HEK293 (cell line): ENCODE data around the gene STEEP1.
"Not testable (repeated sequence)": the region's sequence is repeated elsewhere in the genome, so short reads cannot be mapped to it uniquely, and the experiment has no call there.

Source experiments
- CTCF ChIA-PET: fragments of 350-600 bp; formaldehyde crosslinking; extraction: SDS; loops from one replicate; lab custom pipeline; 2021; ENCODE audit warnings: antibody characterized with exemption; lab: Yijun Ruan, JAX
- POLR2A ChIA-PET: fragments of 300-600 bp; formaldehyde crosslinking; extraction: SDS; loops from one replicate; lab custom pipeline; 2020; ENCODE audit warnings: antibody characterized with exemption, inconsistent platforms; lab: Yijun Ruan, JAX
- H3K27ac ChIP-seq: fragments of 200-500 bp; sonication (Bioruptor generic); 2 replicates; pipeline ENCODE4 v1.5.1; 2014; ENCODE audit warnings: low read depth, low read length, control low read depth, inconsistent platforms; ENCODE audit errors: extremely low read depth
- H3K36me3 ChIP-seq, 2 experiments: fragments of 200-500 bp in 1 of 2; sonication (Bioruptor generic) in 1 of 2; 1 replicate in 1 of 2; 2 replicates in 1 of 2; pipeline ENCODE4 v1.5.1; 2014 to 2017; ENCODE audit warnings: inconsistent platforms in 2 of 2, low read length in 2 of 2; ENCODE audit not compliant: control insufficient read depth in 2 of 2, insufficient read depth in 1 of 2
- H3K4me1 ChIP-seq: fragments of 200-500 bp; sonication (Bioruptor generic); 2 replicates; pipeline ENCODE4 v1.5.1; 2014; ENCODE audit warnings: mild to moderate bottlenecking, low read length, inconsistent platforms; ENCODE audit not compliant: control insufficient read depth, insufficient read depth
- H3K4me3 ChIP-seq: 2 replicates; pipeline ENCODE4 v1.5.1; 2011; ENCODE audit warnings: low read depth, mild to moderate bottlenecking, control low read depth, low read length, moderate library complexity
- H3K9me3 ChIP-seq: fragments of 200-500 bp; sonication (Bioruptor generic); 2 replicates; pipeline ENCODE4 v1.5.1; 2014; ENCODE audit warnings: low read depth, low read length, inconsistent platforms; ENCODE audit not compliant: control insufficient read depth, insufficient read depth
- GLIS2 ChIP-seq: fragments of 450-650 bp; formaldehyde crosslinking; IDR thresholded peaks from 2 replicates; pipeline ENCODE4 v1.5.1; 2016; ENCODE audit warnings: missing biosample characterization, missing genetic modification characterization
- HIC1 ChIP-seq: fragments of 450-650 bp; formaldehyde crosslinking; IDR thresholded peaks from 2 replicates; pipeline ENCODE4 v1.5.1; 2016; ENCODE audit warnings: missing biosample characterization, missing genetic modification characterization
- ZIC2 ChIP-seq: fragments of 450-650 bp; formaldehyde crosslinking; IDR thresholded peaks from 2 replicates; pipeline ENCODE4 v1.5.1; 2016; ENCODE audit warnings: missing biosample characterization, missing genetic modification characterization
- ZNF121 ChIP-seq: fragments of 450-650 bp; formaldehyde crosslinking; IDR thresholded peaks from 2 replicates; pipeline ENCODE4 v1.5.1; 2016; ENCODE audit warnings: missing biosample characterization, missing genetic modification characterization
- ZNF302 ChIP-seq: fragments of 450-650 bp; formaldehyde crosslinking; IDR thresholded peaks from 2 replicates; pipeline ENCODE4 v1.5.1; 2016; ENCODE audit warnings: missing biosample characterization, missing genetic modification characterization, low read depth
- ZNF362 ChIP-seq: fragments of 450-650 bp; formaldehyde crosslinking; IDR thresholded peaks from 2 replicates; pipeline ENCODE4 v1.5.1; 2016; ENCODE audit warnings: missing biosample characterization, missing genetic modification characterization
- ZNF394 ChIP-seq: fragments of 450-650 bp; formaldehyde crosslinking; IDR thresholded peaks from 2 replicates; pipeline ENCODE4 v1.5.1; 2016; ENCODE audit warnings: missing biosample characterization, missing genetic modification characterization, mild to moderate bottlenecking, moderate library complexity, borderline replicate concordance
- ZNF423 ChIP-seq: fragments of 450-650 bp; formaldehyde crosslinking; IDR thresholded peaks from 2 replicates; pipeline ENCODE4 v1.5.1; 2016; ENCODE audit warnings: missing biosample characterization, missing genetic modification characterization
- ZNF544 ChIP-seq: fragments of 450-650 bp; formaldehyde crosslinking; IDR thresholded peaks from 2 replicates; pipeline ENCODE4 v1.5.0; 2017; ENCODE audit warnings: missing biosample characterization, missing genetic modification characterization
- ZNF548 ChIP-seq: fragments of 450-650 bp; formaldehyde crosslinking; IDR thresholded peaks from 2 replicates; pipeline ENCODE4 v1.5.1; 2016; ENCODE audit warnings: missing biosample characterization, missing genetic modification characterization
- ZNF664 ChIP-seq: fragments of 450-650 bp; formaldehyde crosslinking; IDR thresholded peaks from 2 replicates; pipeline ENCODE4 v1.5.1; 2016; ENCODE audit warnings: missing biosample characterization, missing genetic modification characterization
- ZNF670 ChIP-seq: fragments of 450-650 bp; formaldehyde crosslinking; IDR thresholded peaks from 2 replicates; pipeline ENCODE4 v1.5.1; 2016; ENCODE audit warnings: missing biosample characterization, missing genetic modification characterization, low read depth
- ZNF76 ChIP-seq: fragments of 450-650 bp; formaldehyde crosslinking; IDR thresholded peaks from 2 replicates; pipeline ENCODE4; 2016; ENCODE audit warnings: low read depth, missing biosample characterization, missing genetic modification characterization, borderline replicate concordance
- ZNF768 ChIP-seq: fragments of 450-650 bp; formaldehyde crosslinking; IDR thresholded peaks from 2 replicates; pipeline ENCODE4 v1.5.1; 2018; ENCODE audit warnings: missing biosample characterization, mild to moderate bottlenecking, missing genetic modification characterization
- TF ChIP-seq, protein P1 (sequence below): fragments of 450-650 bp; formaldehyde crosslinking; IDR thresholded peaks from 2 replicates; pipeline ENCODE4 v1.5.1; 2017; ENCODE audit warnings: missing biosample characterization, missing genetic modification characterization
- TF ChIP-seq, protein P2 (sequence below): fragments of 450-650 bp; formaldehyde crosslinking; IDR thresholded peaks from 2 replicates; pipeline ENCODE4 v1.5.1; 2016; ENCODE audit warnings: missing biosample characterization, missing genetic modification characterization
- TF ChIP-seq, protein P3 (sequence below): fragments of 450-650 bp; formaldehyde crosslinking; IDR thresholded peaks from 2 replicates; pipeline ENCODE4 v1.5.1; 2016; ENCODE audit warnings: missing biosample characterization, missing genetic modification characterization, borderline replicate concordance

The STEEP1 gene

DNA sequence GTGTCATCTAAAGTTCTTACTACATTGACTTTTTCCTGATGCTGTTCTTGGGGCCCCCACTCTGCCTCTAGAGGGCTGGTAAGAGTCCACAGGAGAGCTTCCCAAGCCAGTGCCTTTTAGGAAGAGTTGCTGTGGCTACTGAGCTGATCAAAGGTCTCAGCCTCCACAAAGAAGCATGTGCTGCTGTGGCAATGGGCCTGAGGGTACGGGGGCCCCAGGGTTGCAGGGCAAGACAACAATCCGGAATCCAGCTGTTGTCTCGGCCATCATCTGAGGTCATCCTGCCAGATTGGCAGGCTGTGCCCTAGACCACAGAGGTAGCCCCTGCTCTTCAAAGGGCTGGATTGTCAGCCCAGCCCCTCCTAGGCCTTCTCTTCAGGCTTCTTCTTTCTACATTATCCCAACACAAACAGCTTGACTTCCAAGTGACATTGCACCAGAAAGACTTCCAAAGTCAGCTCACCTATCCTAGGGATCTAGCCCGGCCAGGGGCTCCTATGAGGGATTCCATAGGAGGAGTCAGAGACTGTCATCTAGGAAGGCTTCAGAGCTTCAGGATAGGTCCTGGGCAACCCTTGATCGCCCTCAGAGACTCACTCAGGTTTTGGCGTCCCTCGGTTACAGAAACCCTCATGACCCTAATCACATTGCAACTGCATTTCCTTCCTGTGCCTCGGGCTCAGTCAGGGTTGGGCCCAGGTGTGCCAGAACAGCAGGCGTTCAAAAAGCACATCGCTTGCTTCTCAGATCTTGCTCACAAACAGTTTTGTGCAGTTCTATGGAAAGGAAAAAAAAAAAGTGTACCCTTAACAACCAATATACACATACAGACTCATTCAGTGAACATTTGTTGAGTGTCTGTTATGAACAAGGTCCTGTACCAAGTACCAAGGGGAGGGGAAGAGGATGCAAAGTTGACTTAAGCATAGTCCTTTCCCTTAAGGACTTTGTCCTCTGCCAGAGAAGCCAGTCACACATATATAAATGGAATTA, 69.2 kb downstream of the STEEP1 start:
- ChIA-PET CTCF (interaction anchor here (1.0 to 2.7 kb wide), 3 partner anchors 9 to 16 kb away, joined by 4 to 13 read pairs (median 4); no protein-coding TSS in a partner anchor), POLR2A (no interaction called here)
- no peaks in the 10 kb centered on the region for H3K36me3 ChIP-seq
- H3K4me1 ChIP-seq: no peaks in the 10 kb centered on the region
- no peak overlapping the region for H3K27ac ChIP-seq
- no peaks in the 10 kb centered on the region for H3K9me3 ChIP-seq
- TF ChIP-seq, protein P1, sequence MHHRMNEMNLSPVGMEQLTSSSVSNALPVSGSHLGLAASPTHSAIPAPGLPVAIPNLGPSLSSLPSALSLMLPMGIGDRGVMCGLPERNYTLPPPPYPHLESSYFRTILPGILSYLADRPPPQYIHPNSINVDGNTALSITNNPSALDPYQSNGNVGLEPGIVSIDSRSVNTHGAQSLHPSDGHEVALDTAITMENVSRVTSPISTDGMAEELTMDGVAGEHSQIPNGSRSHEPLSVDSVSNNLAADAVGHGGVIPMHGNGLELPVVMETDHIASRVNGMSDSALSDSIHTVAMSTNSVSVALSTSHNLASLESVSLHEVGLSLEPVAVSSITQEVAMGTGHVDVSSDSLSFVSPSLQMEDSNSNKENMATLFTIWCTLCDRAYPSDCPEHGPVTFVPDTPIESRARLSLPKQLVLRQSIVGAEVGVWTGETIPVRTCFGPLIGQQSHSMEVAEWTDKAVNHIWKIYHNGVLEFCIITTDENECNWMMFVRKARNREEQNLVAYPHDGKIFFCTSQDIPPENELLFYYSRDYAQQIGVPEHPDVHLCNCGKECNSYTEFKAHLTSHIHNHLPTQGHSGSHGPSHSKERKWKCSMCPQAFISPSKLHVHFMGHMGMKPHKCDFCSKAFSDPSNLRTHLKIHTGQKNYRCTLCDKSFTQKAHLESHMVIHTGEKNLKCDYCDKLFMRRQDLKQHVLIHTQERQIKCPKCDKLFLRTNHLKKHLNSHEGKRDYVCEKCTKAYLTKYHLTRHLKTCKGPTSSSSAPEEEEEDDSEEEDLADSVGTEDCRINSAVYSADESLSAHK (tag by site-specific recombination): no peak
- no peak for TF ChIP-seq ZNF670 (tag by site-specific recombination)
- TF ChIP-seq ZNF302 (tag by site-specific recombination): no peak
- TF ChIP-seq ZNF423: no peak
- TF ChIP-seq ZNF394 (tag by site-specific recombination): no peak
- no peak for TF ChIP-seq ZIC2 (tag by site-specific recombination)
- TF ChIP-seq ZNF121 (tag by site-specific recombination): no peak
- no peak for TF ChIP-seq ZNF548 (tag by site-specific recombination)
- no peak for TF ChIP-seq HIC1 (tag by site-specific recombination)
- TF ChIP-seq, protein P2, sequence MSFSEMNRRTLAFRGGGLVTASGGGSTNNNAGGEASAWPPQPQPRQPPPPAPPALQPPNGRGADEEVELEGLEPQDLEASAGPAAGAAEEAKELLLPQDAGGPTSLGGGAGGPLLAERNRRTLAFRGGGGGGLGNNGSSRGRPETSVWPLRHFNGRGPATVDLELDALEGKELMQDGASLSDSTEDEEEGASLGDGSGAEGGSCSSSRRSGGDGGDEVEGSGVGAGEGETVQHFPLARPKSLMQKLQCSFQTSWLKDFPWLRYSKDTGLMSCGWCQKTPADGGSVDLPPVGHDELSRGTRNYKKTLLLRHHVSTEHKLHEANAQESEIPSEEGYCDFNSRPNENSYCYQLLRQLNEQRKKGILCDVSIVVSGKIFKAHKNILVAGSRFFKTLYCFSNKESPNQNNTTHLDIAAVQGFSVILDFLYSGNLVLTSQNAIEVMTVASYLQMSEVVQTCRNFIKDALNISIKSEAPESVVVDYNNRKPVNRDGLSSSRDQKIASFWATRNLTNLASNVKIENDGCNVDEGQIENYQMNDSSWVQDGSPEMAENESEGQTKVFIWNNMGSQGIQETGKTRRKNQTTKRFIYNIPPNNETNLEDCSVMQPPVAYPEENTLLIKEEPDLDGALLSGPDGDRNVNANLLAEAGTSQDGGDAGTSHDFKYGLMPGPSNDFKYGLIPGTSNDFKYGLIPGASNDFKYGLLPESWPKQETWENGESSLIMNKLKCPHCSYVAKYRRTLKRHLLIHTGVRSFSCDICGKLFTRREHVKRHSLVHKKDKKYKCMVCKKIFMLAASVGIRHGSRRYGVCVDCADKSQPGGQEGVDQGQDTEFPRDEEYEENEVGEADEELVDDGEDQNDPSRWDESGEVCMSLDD (tag by site-specific recombination): no peak
- TF ChIP-seq, protein P3, sequence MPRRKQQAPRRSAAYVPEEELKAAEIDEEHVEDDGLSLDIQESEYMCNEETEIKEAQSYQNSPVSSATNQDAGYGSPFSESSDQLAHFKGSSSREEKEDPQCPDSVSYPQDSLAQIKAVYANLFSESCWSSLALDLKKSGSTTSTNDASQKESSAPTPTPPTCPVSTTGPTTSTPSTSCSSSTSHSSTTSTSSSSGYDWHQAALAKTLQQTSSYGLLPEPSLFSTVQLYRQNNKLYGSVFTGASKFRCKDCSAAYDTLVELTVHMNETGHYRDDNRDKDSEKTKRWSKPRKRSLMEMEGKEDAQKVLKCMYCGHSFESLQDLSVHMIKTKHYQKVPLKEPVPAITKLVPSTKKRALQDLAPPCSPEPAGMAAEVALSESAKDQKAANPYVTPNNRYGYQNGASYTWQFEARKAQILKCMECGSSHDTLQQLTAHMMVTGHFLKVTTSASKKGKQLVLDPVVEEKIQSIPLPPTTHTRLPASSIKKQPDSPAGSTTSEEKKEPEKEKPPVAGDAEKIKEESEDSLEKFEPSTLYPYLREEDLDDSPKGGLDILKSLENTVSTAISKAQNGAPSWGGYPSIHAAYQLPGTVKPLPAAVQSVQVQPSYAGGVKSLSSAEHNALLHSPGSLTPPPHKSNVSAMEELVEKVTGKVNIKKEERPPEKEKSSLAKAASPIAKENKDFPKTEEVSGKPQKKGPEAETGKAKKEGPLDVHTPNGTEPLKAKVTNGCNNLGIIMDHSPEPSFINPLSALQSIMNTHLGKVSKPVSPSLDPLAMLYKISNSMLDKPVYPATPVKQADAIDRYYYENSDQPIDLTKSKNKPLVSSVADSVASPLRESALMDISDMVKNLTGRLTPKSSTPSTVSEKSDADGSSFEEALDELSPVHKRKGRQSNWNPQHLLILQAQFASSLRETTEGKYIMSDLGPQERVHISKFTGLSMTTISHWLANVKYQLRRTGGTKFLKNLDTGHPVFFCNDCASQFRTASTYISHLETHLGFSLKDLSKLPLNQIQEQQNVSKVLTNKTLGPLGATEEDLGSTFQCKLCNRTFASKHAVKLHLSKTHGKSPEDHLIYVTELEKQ (tag by site-specific recombination): no peak
- no peak for TF ChIP-seq ZNF76
- TF ChIP-seq ZNF362 (tag by site-specific recombination): no peak
- TF ChIP-seq GLIS2 (tag by site-specific recombination): no peak
- no peak for TF ChIP-seq ZNF768
- no peak for TF ChIP-seq ZNF544 (tag by site-specific recombination)
- no peak for TF ChIP-seq ZNF664 (tag by site-specific recombination)
- no peak overlapping the region for H3K4me3 ChIP-seq

- CTCF ChIA-PET: interaction anchor here (0.5 to 2.6 kb wide), 9 partner anchors 10 to 557 kb away, joined by 3 to 16 read pairs (median 4); no protein-coding TSS in a partner anchor
- not testable (repeated sequence) for H3K27ac ChIP-seq
Measured at GRCh38 chrX:119493851-119494495, 71.2 kb downstream of the STEEP1 start.

More at GRCh38 chrX:119493851-119494495, 71.2 kb downstream of the STEEP1 start:
- not testable (repeated sequence) for H3K4me3 ChIP-seq, H3K4me1 ChIP-seq, H3K9me3 ChIP-seq, H3K36me3 ChIP-seq
- POLR2A ChIA-PET: interaction anchor here (0.5 to 0.6 kb wide), 4 partner anchors 22 to 275 kb away, joined by 3 to 5 read pairs (median 3); no protein-coding TSS in a partner anchor
